Limb (tissue), 2 donors: ENCODE data around the gene IMPA2.

Source experiments
- DNase-seq, 2 donors: peaks; one replicate each; pipeline ENCODE4 v3.0.0-alpha.2; 2016; ENCODE audit errors: extremely low spot score in 2 of 2

IMPA2 gene

GRCh38 chr18:11989966-11990380, 8.7 kb downstream of the IMPA2 start:
- DNase-seq, result no peak

GRCh38 chr18:11990539-11990938, 9.2 kb downstream of the IMPA2 start:
- DNase-seq, result no peak

DNA sequence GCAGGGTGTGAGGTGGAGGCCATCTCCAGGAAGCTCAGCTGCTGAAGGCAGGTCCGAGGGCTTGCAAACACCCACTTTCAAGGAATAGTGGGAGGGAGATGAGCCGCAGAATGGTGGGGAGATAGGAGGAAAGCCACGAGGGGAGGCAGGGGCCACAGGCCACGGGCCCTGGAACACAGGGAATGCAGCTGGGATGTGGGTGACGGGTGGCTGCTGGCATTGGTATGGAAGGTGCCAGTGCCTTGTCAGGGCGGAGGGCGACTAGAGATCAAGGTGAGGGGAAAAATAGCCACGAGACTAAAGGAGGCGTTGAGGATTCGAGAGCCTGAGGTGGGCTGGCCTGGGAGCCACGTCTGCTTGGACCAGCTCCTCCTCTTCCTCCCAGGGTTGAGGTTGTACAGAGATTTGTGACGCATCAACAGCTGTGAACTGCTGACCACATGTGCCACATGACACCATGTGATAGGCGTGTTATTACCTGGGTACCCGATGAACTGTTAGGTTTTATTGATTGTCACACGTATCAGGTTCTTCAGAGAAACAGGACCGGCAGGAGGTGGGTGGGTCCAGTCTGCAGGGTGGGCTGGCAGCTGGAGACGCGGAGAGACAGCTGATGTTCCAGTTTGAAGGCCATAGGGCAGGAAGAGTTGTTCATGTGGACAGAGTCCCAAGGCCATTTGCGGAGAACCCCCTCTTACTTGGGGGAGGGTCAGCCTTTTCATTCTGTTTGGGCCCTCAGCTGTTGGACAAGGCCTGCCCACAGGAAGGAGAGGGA, 9.9 kb downstream of the IMPA2 start:
- DNase-seq, result no peak

DNA sequence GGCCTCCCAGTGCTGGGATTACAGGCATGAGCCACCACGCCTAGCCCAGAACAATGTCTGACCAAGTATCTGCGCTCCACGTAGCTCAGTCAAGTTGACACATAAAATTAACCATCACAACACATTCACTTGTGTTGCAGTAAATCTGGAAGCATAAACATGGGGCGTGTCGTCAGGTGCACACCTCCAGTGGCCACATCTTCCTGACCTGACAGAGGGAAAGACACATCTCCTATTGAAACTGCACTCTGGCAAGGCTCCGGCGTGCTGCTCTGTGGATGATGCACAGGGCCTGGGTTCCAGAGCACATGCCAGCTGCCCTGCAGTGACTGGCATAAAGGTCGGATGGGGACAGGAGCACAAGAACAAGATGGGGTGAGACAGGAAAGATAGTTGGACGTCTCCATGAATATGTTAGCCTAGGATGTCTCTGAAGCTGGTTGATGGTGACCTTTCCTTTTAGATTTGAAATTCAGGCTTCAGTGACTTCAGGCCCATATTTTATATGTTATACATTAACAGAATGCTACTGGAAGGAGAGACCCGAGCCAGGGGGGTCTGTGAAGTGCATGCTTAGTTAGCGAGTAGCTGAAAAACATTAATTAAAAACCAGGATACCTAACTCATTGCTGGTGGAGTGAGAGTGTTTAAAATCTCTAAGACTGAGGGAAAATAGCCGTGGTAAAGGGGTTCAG, 10.9 kb downstream of the IMPA2 start:
- no peak for DNase-seq

GRCh38 chr18:11993264-11993916, 12.1 kb downstream of the IMPA2 start:
- no peak for DNase-seq

DNA sequence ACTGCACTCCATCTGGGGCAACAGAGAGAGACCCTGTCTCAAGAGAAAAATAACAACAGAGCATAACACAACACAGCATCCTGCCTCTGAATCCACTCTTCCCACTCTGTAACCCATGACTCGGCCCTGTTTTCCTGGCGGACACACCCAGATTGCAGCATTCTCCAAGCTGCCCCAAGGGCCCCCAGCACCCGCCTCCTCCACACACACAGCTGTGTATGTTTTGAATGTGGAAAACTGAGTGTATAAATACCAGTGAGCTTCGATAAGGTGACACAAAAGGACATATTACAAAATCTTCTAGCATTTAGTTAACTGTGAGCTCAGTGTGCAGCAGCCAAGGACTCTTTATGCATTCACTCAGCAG, 13.0 kb downstream of the IMPA2 start:
- DNase-seq, result no peak

- no peak for DNase-seq
Observed at GRCh38 chr18:11994703-11995444, 13.6 kb downstream of the IMPA2 start.

- DNase-seq, result peak; percentile 66 to 74
Observed at GRCh38 chr18:11995445-11996189, 14.3 kb downstream of the IMPA2 start.

DNA sequence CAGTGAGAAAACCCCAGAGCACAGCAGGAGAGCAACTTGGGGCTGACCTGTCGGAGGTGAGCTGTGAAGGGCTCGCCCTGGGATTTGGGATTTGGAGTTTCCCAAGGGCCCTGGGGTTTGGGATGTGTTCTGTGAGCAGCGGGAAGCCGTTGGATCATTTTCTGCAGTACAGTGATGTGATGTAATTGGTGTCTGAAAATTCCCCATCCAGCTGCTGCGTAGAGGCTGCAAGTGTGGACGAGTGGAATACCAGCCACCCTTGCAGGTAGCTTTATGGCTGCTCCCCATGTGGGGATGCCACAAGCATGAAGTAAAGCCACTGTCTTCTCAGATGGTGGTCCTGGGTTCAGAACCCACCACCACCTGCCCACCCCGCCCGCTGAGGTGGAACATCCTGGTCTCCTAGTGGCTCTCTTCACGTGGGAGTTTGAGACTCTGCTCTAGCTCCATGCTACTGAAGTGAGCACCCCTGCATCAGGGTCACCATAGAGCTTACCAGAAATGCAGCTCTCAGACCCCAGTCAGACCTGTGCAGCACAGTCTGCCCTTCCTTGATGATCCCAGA, 15.0 kb downstream of the IMPA2 start:
- DNase-seq, result no peak

DNA sequence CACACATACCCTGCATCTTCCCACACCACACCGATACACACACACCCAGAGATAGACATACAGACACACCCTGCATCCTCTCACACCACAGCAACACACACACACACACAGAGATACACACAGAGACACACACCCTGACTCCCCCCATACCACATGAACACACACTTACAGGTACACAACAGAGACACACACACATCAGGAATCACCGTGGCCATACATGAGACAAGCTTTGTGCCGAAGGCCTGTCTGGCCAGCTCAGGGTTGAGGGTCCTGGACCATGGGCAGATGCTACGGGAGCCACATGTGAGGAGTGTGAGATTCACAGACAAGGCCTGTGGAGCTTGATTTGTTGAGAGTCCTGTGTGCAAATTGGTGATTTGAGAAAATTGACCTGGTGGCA, 15.6 kb downstream of the IMPA2 start:
- no peak for DNase-seq

DNA sequence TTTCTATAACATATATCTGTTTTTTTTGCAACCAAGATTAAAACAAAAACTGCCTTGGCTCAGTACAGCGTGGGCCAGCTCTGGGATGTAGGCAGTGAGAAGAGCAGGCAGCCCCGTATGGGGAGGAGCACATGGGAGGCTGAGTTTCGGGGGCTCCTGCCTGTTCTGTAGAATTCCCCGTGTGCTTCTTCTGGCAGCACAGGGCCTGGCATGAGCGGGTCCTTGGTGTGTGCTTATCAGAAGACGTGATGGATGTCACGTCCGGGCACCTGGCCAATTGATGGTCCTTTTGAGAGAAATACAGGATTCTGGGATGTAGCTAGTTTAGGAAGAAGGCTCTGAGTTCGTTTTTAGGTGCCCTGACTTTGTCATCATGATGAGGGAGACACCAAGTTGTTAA, 16.2 kb downstream of the IMPA2 start:
- no peak for DNase-seq

- DNase-seq, result peak in 1 of 2 donors; percentile 58
Observed at GRCh38 chr18:11998193-11998592, 16.9 kb downstream of the IMPA2 start.

DNA sequence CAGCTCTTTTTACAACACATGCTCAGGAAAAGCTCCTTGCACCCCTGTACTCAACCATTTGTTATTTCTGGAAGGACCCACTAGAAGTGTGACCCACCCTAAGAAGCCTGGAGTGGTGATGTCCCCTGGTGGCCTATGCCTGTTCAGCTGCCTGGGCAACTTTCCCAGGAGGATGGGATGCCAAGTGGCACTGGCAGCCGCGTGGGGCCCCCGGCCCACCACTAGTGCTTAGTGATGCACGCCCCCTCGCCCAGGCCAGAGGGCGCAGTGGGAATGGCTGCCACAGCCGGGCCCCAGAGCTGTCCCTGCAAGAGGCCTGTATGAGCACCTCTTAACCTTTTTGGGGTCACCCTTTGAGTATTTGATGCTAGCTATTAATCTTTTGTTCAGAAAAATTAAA, 18.1 kb downstream of the IMPA2 start:
- no peak for DNase-seq

GRCh38 chr18:12000072-12000659, 18.9 kb downstream of the IMPA2 start:
- no peak for DNase-seq

- DNase-seq, result no peak
Observed at GRCh38 chr18:12001421-12001820, 20.1 kb downstream of the IMPA2 start.

GRCh38 chr18:12003894-12004293, 22.6 kb downstream of the IMPA2 start:
- DNase-seq, result no peak

DNA sequence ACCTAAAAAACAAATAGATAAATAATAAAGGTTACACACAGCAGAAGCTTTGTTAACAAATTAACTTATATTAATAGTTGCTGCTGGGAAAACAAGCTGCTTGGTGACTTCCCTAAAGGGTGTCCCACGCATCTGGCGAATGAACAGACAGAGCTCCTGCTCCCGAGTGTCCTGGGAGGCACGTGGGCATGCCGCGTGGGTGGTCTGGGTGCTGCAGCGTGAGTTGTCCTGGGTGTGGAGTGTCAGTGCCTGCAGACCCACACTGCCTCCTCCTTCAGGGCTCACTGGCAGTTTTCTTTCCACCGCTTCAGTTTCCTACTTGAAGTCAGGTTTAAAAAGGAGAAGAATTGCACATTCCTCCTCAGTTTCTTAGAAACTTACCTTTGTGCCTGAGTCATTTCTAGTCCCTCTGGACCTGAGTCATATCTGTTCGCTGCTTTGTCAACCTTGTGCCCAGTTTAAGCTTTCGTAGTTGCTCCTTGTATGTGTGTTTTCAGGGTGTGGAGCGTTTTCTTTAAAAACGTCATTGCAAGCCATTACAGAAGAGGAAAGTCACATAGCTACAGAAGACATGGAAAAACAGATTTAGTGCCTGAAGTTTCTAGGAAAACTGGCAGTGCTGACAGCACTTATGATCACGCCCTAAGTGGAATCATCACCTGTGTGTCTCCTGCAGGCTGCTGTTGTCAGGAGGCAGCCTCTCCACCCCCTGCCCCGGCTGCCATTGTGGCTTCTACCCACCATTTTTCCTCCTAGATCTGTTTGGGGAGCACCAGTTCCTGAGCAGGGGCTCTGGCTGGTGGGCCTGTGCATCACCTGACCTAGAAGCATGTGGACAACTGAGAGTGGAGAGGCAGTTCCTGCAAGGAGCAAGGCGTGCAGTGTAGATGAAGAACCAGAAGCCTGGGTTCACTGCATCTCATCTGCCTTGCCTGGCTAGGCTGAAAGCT, 24.5 kb downstream of the IMPA2 start:
- DNase-seq, result no peak

DNA sequence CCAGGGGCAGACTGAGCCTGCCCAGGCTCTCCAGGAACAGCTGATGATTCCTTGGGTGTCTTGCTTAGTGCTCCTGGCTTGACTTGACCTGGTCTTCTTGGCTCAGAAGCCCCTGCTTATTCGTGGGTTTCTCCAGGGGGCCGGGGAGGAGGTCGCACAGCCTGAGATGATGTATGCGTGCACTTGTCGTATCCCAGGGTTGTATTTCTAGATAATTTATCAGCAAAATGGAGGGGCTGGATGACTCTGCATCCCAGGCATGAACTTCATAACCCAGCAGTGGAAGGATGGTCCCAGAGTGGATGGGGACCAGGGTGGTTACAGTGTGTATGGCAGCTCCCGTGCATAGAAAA, 25.2 kb downstream of the IMPA2 start:
- no peak for DNase-seq

DNA sequence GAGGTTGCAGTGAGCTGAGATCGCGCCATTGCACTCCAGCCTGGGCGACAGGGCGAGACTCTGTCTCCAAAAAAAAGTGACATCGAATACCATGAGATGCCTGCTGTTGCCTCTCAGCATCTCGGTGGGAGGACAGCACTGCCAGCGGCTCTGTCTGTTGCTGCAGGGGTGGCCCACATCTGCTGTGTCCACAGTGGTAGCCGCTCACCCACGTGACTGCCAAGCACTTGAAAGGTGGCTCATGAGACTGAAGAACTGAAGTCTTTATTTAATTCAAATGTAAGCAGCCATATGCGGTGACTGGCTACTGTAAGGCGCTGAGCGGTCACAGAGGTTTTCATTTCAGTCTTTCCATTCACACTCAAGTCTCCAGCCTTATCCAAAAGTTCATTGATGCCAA, 25.8 kb downstream of the IMPA2 start:
- no peak for DNase-seq
